Type B pancreatic cell (in vitro differentiated cells): ENCODE data around the gene MYO3B. TPM values are rescaled to one million over a fixed set of nuclear protein-coding genes. Genes with fewer than 3 reads are reported as not detected.

Experiments used
- DNase-seq: peaks from one replicate; pipeline ENCODE4 v3.0.0; 2021; ENCODE audit warnings: mixed read lengths; ENCODE audit not compliant: unreplicated experiment; ENCODE audit errors: extremely low spot score
- H3K27ac Mint-ChIP-seq: 2 replicates; pipeline ENCODE4 v1.8.0; 2021; ENCODE audit warnings: mild to moderate bottlenecking, mixed read lengths
- H3K27me3 Mint-ChIP-seq: 2 replicates; pipeline ENCODE4 v1.8.0; 2021; ENCODE audit warnings: mixed read lengths
- H3K36me3 Mint-ChIP-seq: 2 replicates; pipeline ENCODE4 v1.8.0; 2021; ENCODE audit warnings: mixed read lengths
- H3K4me1 Mint-ChIP-seq: one replicate; pipeline ENCODE4 v1.8.0; 2021; ENCODE audit warnings: mixed read lengths; ENCODE audit not compliant: unreplicated experiment
- H3K4me3 Mint-ChIP-seq: 2 replicates; pipeline ENCODE4 v1.8.0; 2021; ENCODE audit warnings: mild to moderate bottlenecking, mixed read lengths
- H3K9me3 Mint-ChIP-seq: 2 replicates; pipeline ENCODE4 v1.8.0; 2021; ENCODE audit warnings: mixed read lengths
- CTCF ChIP-seq: fragments of 200-600 bp; sonication (generic); conservative IDR thresholded peaks from 2 replicates; pipeline ENCODE4 v1.5.0; 2021; ENCODE audit warnings: antibody characterized with exemption, mild to moderate bottlenecking
- total RNA-seq: library from RNA; stranded (reverse); gene quantifications from 2 replicates; pipeline ENCODE4 v1.2.1, GENCODE V29; 2021; ENCODE audit warnings: low replicate concordance

Gene MYO3B
- total RNA-seq, 1 donor from 2014 or later: 0.46 TPM

- no peak for TF ChIP-seq CTCF
- no peak for DNase-seq
- no peak overlapping the region for H3K4me3 Mint-ChIP-seq
- H3K36me3 Mint-ChIP-seq: no peaks in the 10 kb centered on the region
- H3K27ac Mint-ChIP-seq: no peak overlapping the region
- peaks cover 3% of the 10 kb centered on the region for H3K27me3 Mint-ChIP-seq
- no peaks in the 10 kb centered on the region for H3K9me3 Mint-ChIP-seq
- peaks cover 17% of the 10 kb centered on the region for H3K4me1 Mint-ChIP-seq
Observed at GRCh38 chr2:170156592-170156991, 21.4 kb upstream of the MYO3B start.

- Mint-ChIP-seq H3K27ac (no peak overlapping the region), H3K27me3 (peaks cover 3% of the 10 kb centered on the region), H3K9me3 (no peaks in the 10 kb centered on the region), H3K4me3 (no peak overlapping the region), H3K36me3 (no peaks in the 10 kb centered on the region), H3K4me1 (peaks cover 17% of the 10 kb centered on the region)
- TF ChIP-seq CTCF: no peak
- no peak for DNase-seq
Observed at GRCh38 chr2:170157025-170157684, 20.8 kb upstream of the MYO3B start.

- H3K27ac Mint-ChIP-seq: no peak overlapping the region
- no peak overlapping the region for H3K4me3 Mint-ChIP-seq
- no peak for TF ChIP-seq CTCF
- peaks cover 3% of the 10 kb centered on the region for H3K27me3 Mint-ChIP-seq
- peaks cover 17% of the 10 kb centered on the region for H3K4me1 Mint-ChIP-seq
- H3K36me3 Mint-ChIP-seq: no peaks in the 10 kb centered on the region
- H3K9me3 Mint-ChIP-seq: no peaks in the 10 kb centered on the region
- DNase-seq: no peak
Observed at GRCh38 chr2:170159060-170159459, 18.9 kb upstream of the MYO3B start.

GRCh38 chr2:170161516-170162270 lies 16.3 kb upstream of the MYO3B start:
- Mint-ChIP-seq H3K4me3 (no peak overlapping the region), H3K36me3 (no peaks in the 10 kb centered on the region), H3K4me1 (no peaks in the 10 kb centered on the region), H3K27me3 (no peaks in the 10 kb centered on the region), H3K9me3 (no peaks in the 10 kb centered on the region), H3K27ac (no peak overlapping the region)
- TF ChIP-seq CTCF: no peak
- DNase-seq: no peak

GRCh38 chr2:170162271-170162632 lies 15.7 kb upstream of the MYO3B start:
- TF ChIP-seq CTCF: no peak
- no peak overlapping the region for H3K27ac Mint-ChIP-seq

More at GRCh38 chr2:170162271-170162632, 15.7 kb upstream of the MYO3B start:
- no peak for DNase-seq
- Mint-ChIP-seq H3K36me3 (no peaks in the 10 kb centered on the region), H3K27me3 (no peaks in the 10 kb centered on the region), H3K4me1 (no peaks in the 10 kb centered on the region), H3K4me3 (no peak overlapping the region), H3K9me3 (no peaks in the 10 kb centered on the region)
